NT2/D1 (cell line): ENCODE results near the gene ZBTB7B.
A peak's percentile ranks its signal among the peaks of the same experiment; 100 is the strongest.
"Not testable (repeated sequence)": the region's sequence is repeated elsewhere in the genome, so short reads cannot be mapped to it uniquely, and the experiment has no call there.

Experiments
- DNase-seq: peaks from one replicate; pipeline ENCODE4 v3.0.0-alpha.2; 2011; ENCODE audit warnings: low read depth, low spot score
- H3K27me3 ChIP-seq: 2 replicates; pipeline ENCODE4 v1.6.0; 2011; ENCODE audit warnings: mild to moderate bottlenecking; ENCODE audit not compliant: insufficient read length, insufficient read depth
- H3K36me3 ChIP-seq: 2 replicates; pipeline ENCODE4 v1.6.1; 2011; ENCODE audit warnings: mild to moderate bottlenecking, low read length, mixed read lengths; ENCODE audit not compliant: insufficient read depth, insufficient read length
- H3K4me1 ChIP-seq: 2 replicates; pipeline ENCODE4 v1.5.1; 2011; ENCODE audit not compliant: insufficient read depth, insufficient read length
- H3K4me3 ChIP-seq: 2 replicates; pipeline ENCODE4 v1.5.1; 2011; ENCODE audit warnings: low read depth; ENCODE audit not compliant: insufficient read length
- H3K9ac ChIP-seq: 2 replicates; pipeline ENCODE4 v1.6.0; 2011; ENCODE audit warnings: low read depth; ENCODE audit not compliant: insufficient read length
- H3K9me3 ChIP-seq: 2 replicates; pipeline ENCODE4 v1.5.1; 2011; ENCODE audit warnings: mild to moderate bottlenecking, low read length; ENCODE audit not compliant: insufficient read depth
- SUZ12 ChIP-seq: IDR thresholded peaks from 2 replicates; pipeline ENCODE4 v1.6.1; 2011; ENCODE audit not compliant: insufficient read length, insufficient read depth; ENCODE audit errors: extremely low read depth
- YY1 ChIP-seq: IDR thresholded peaks from 2 replicates; pipeline ENCODE4 v1.6.1; 2011; ENCODE audit not compliant: insufficient read length, insufficient read depth
- ZNF274 ChIP-seq: IDR thresholded peaks from 2 replicates; pipeline ENCODE4 v1.6.1; 2011; ENCODE audit warnings: mild to moderate bottlenecking, low read depth, low read length

Gene ZBTB7B

GRCh38 chr1:154973344-154974101 is 29.1 kb upstream of the ZBTB7B start:
- peak overlapping the region; percentile 66 for H3K4me3 ChIP-seq
- peaks cover 18% of the 10 kb centered on the region for H3K4me1 ChIP-seq
- TF ChIP-seq SUZ12 (no peak), YY1 (no peak), ZNF274 (no peak)
- no peaks in the 10 kb centered on the region for H3K27me3 ChIP-seq
- H3K9me3 ChIP-seq = no peaks in the 10 kb centered on the region
- peak overlapping the region; percentile 93 for H3K9ac ChIP-seq
- peak; percentile 99 for DNase-seq
- H3K36me3 ChIP-seq = peaks cover 35% of the 10 kb centered on the region

- TF ChIP-seq ZNF274 (no peak), SUZ12 (no peak), YY1 (no peak)
- DNase-seq = peak; percentile 100
- H3K4me3 ChIP-seq = peak within 1 kb of the TSS; percentile 66
- peaks cover 10% of the 10 kb centered on the region for H3K4me1 ChIP-seq
- no peaks in the 10 kb centered on the region for H3K27me3 ChIP-seq
- H3K36me3 ChIP-seq = peaks cover 33% of the 10 kb centered on the region
- H3K9me3 ChIP-seq = no peaks in the 10 kb centered on the region
- peak within 1 kb of the TSS; percentile 93 for H3K9ac ChIP-seq
These were observed 28.3 kb upstream of the ZBTB7B start, which contains the start of gene CKS1B for GRCh38 chr1:154974102-154974807. Gene CKS1B, plus strand, starts transcription at chr1:154974681. Its CDS starts 65 bp downstream, at chr1:154974746.

- Histone ChIP-seq H3K4me3 (peak overlapping the region; percentile 66), H3K4me1 (peaks cover 10% of the 10 kb centered on the region), H3K36me3 (peaks cover 34% of the 10 kb centered on the region), H3K27me3 (no peaks in the 10 kb centered on the region), H3K9ac (peak overlapping the region; percentile 86), H3K9me3 (no peaks in the 10 kb centered on the region)
- no peak for TF ChIP-seq YY1
- no peak for TF ChIP-seq SUZ12
- no peak for TF ChIP-seq ZNF274
- peak; percentile 98 for DNase-seq
These were observed 27.7 kb upstream of the ZBTB7B start for GRCh38 chr1:154974808-154975408.

- TF ChIP-seq SUZ12 (no peak), ZNF274 (no peak), YY1 (no peak)
- Histone ChIP-seq H3K4me3 (peak overlapping the region; percentile 66), H3K9ac (peak overlapping the region; percentile 86), H3K36me3 (peaks cover 38% of the 10 kb centered on the region), H3K4me1 (peaks cover 10% of the 10 kb centered on the region), H3K9me3 (no peaks in the 10 kb centered on the region), H3K27me3 (no peaks in the 10 kb centered on the region)
- DNase-seq = no peak
These were observed 27.1 kb upstream of the ZBTB7B start for GRCh38 chr1:154975409-154976059.

- not testable (repeated sequence) for H3K4me3 ChIP-seq, DNase-seq, H3K4me1 ChIP-seq, H3K27me3 ChIP-seq, H3K9me3 ChIP-seq, H3K9ac ChIP-seq
- peaks cover 47% of the 10 kb centered on the region for H3K36me3 ChIP-seq
These were observed 24.8 kb upstream of the ZBTB7B start for GRCh38 chr1:154977762-154978161.

- Histone ChIP-seq H3K4me1 (peaks cover 3% of the 10 kb centered on the region), H3K36me3 (peaks cover 47% of the 10 kb centered on the region), H3K27me3 (no peaks in the 10 kb centered on the region), H3K9ac (no peak overlapping the region), H3K9me3 (no peaks in the 10 kb centered on the region), H3K4me3 (no peak overlapping the region)
- no peak for TF ChIP-seq YY1
- no peak for TF ChIP-seq SUZ12
- no peak for TF ChIP-seq ZNF274
- no peak for DNase-seq
These were observed 24.2 kb upstream of the ZBTB7B start for GRCh38 chr1:154978360-154978759.

GRCh38 chr1:154982341-154982740 is 20.3 kb upstream of the ZBTB7B start:
- DNase-seq = no peak

More at GRCh38 chr1:154982341-154982740, 20.3 kb upstream of the ZBTB7B start:
- H3K4me1 ChIP-seq = no peaks in the 10 kb centered on the region
- peak overlapping the region; percentile 72 for H3K9ac ChIP-seq
- peaks cover 57% of the 10 kb centered on the region for H3K36me3 ChIP-seq
- H3K4me3 ChIP-seq = peak overlapping the region; percentile 53
- no peaks in the 10 kb centered on the region for H3K9me3 ChIP-seq
- no peak for TF ChIP-seq YY1
- no peak for TF ChIP-seq ZNF274
- TF ChIP-seq SUZ12 = no peak
- no peaks in the 10 kb centered on the region for H3K27me3 ChIP-seq
